ENCODE results near the gene PTGR2. TPM values are rescaled to one million over a fixed set of nuclear protein-coding genes. Genes with fewer than 3 reads are reported as not detected.

Gene PTGR2
- total RNA-seq, 4 donors from 2014 or later = 1.8 to 10.7 (median 6.2) TPM

DNA sequence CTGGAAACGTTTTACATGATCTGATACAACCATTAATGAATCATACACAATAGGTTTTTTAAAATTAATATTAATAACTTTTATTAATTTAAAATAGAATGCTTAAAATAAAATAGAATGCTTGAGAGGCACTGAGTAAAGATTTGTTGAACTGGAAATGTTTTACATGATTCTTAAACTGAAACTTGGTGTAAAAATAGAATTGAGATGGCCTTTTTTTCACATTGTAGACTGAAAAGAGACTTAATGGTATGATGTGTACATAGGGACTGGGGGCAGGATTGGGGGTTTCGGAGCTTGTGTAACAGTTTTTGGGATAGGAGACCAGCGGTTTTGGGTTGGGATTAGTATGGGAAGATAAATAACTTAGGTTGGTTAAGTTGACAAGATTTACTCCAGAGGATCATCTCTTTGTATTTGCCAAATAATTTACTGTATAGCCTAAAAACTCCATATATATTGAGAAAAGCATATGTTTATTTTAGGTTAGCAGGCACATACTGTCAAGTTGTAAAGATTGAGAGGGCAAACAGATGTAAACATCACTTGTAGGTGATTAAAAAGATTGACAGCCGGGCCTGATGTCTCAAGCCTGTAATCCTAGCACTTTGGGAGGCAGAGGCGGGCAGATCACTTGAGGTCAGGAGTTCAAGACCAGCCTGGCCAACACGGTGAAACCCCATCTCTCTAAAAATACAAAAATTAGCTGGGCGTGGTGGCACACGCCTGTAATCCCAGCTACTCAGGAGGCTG lies 33.0 kb downstream of the PTGR2 start:
- Histone ChIP-seq H3K27ac (no peak overlapping the region), H3K27me3 (no peaks in the 10 kb centered on the region), H3K4me1 (peaks cover under 1 to 37% (median 25%) of the 10 kb centered on the region in 3 donors), H3K9me3 (no peaks in the 10 kb centered on the region), H3K4me3 (peak overlapping the region in 1 of 4 donors; percentile 90), H3K36me3 (no peaks in the 10 kb centered on the region)
- WGBS, 2 donors = 76 to 77% methylated on average over 8 of the region's 8 CpGs
- DNase-seq = no peak
- no peak for TF ChIP-seq POLR2A (IDR thresholded peaks at IDR 0.05)
- TF ChIP-seq, protein P1, sequence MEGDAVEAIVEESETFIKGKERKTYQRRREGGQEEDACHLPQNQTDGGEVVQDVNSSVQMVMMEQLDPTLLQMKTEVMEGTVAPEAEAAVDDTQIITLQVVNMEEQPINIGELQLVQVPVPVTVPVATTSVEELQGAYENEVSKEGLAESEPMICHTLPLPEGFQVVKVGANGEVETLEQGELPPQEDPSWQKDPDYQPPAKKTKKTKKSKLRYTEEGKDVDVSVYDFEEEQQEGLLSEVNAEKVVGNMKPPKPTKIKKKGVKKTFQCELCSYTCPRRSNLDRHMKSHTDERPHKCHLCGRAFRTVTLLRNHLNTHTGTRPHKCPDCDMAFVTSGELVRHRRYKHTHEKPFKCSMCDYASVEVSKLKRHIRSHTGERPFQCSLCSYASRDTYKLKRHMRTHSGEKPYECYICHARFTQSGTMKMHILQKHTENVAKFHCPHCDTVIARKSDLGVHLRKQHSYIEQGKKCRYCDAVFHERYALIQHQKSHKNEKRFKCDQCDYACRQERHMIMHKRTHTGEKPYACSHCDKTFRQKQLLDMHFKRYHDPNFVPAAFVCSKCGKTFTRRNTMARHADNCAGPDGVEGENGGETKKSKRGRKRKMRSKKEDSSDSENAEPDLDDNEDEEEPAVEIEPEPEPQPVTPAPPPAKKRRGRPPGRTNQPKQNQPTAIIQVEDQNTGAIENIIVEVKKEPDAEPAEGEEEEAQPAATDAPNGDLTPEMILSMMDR (IDR thresholded peaks at IDR 0.05) = no peak
- intact Hi-C loops (cut with DNase I) = no loop called here

DNA sequence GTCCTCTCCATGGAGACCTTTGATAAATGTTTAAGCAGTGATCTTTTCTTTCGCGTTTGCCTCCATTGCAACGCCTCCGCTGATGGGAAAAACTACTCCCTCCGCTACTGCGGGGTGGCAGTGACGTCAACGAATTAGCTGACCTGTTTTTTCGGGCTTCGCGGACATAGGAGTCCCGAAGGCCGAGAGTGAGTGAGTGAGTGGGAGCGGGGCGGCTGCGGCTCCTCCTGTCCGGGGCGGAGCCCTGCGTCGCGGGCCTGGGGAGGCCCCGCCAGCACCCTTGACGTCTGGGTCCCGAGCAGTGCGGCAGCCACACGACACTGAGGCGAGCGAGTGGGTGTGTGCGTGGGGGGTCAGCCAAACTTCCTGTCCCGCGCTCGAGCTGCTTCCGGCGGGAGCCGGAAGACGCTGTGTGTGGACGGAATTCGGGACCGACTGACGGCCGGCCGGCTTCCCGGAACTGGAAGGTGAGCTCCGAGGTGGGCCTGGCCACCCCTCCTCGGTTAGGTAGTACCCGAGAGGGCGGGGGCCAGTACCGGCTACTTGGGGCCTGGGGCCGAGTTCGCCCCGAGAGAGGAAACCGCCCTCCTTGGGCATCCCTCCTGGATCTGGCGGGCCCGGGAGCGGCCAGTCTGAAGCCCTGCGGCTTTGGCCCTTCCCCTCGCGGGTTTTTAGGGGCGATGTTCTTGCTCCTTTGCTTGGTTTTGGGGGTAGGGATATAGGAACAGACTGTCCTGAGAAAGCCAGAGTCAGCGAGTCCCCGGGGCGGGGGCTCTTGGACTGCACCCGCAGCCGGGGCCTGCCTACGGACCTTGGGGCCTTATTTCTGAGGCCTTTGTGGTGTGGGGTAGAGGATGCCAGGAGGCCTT lies 35.1 kb downstream of the PTGR2 start, which contains the start of gene ZNF410:
Gene ZNF410 (plus strand): TSS at position 411 of the 869 bp plus-strand sequence. CDS start 5,317 bp downstream, outside the sequence.
- intact Hi-C loops (cut with DNase I) = no loop called here
- TF ChIP-seq, protein P1 (IDR thresholded peaks at IDR 0.05) = peak in 1 of 6 experiments; percentile 6
- TF ChIP-seq POLR2A (IDR thresholded peaks at IDR 0.05) = peak in 3 of 4 donors; percentile 71 to 83 (median 82)
- Histone ChIP-seq H3K27me3 (no peaks in the 10 kb centered on the region), H3K9me3 (no peaks in the 10 kb centered on the region), H3K4me3 (peak within 1 kb of the TSS; percentile 74 to 97 (median 87)), H3K4me1 (peaks cover 4 to 48% (median 25%) of the 10 kb centered on the region in 3 donors), H3K36me3 (no peaks in the 10 kb centered on the region), H3K27ac (peak within 1 kb of the TSS; percentile 96 to 98 (median 96))
- DNase-seq = peak; percentile 58
- 0% methylated on average over 5 to 7 of the region's 65 CpGs for WGBS, 2 donors

DNA sequence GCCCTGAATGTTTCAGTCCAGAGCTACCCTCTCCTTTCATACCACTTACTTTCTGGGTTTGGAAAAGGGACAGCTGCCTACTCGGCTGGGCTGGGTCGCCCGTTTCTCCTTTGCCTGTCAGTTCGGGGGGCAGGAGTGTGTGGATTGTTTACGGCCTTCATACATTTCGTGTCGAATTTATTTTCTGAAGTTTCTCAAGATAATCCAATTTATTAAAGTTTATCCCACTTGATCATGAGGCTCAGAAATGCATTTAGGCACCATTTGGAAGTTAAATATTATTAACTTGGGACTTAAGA lies 35.6 kb downstream of the PTGR2 start:
- intact Hi-C loops (cut with DNase I) = no loop called here
- Histone ChIP-seq H3K27me3 (no peaks in the 10 kb centered on the region), H3K27ac (peak overlapping the region; percentile 96 to 98 (median 96)), H3K36me3 (no peaks in the 10 kb centered on the region), H3K4me3 (peak overlapping the region; percentile 74 to 97 (median 87)), H3K9me3 (no peaks in the 10 kb centered on the region), H3K4me1 (peaks cover 4 to 48% (median 25%) of the 10 kb centered on the region in 3 donors)
- 0% methylated on average over 7 of the region's 7 CpGs for WGBS, 2 donors
- DNase-seq = no peak
- TF ChIP-seq, protein P1 (IDR thresholded peaks at IDR 0.05) = no peak
- no peak for TF ChIP-seq POLR2A (IDR thresholded peaks at IDR 0.05)

DNA sequence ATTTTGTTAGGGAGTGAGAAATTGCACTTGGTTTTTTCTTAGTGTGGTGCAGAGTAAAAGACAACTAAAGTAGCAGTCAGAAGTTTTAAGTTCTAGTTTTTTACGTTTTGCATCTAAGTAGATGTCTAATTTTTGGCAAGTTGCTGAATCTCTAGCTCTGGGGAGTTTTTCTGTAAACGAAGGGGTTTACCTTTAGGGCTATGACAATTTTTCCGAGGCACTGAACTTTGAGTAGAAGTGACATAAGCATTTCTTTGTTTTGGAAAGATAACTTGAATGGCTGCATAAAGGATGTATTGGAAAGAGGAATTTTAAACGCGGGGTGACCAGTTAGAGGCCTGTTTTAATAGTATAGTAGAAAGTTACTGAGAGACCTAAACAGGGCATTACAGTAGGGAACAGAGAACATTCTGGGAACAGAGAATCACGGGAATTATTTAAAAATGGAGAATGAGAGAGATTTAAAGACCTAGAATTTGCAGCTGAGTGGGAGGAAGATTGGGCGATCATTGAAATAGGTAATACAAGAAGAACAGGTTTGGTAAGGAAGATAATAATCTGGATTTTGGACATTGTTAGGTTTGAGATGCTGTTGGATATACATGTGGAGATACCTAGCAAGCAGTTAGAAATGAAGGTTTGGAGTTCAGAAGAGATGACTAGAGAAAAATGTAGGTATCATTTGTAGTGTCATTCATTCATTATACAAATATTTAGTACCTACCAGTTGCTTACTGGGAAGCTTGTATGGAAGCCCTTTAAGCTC lies 36.2 kb downstream of the PTGR2 start:
- intact Hi-C loops (cut with DNase I) = no loop called here
- H3K27ac ChIP-seq = peak overlapping the region; percentile 96 to 98 (median 96)
- peaks cover 0 to 6% (median 0%) of the 10 kb centered on the region in 3 donors for H3K36me3 ChIP-seq
- TF ChIP-seq, protein P1 (IDR thresholded peaks at IDR 0.05) = no peak
- TF ChIP-seq POLR2A (IDR thresholded peaks at IDR 0.05) = no peak
- H3K27me3 ChIP-seq = no peaks in the 10 kb centered on the region
- peak overlapping the region; percentile 74 to 97 (median 87) for H3K4me3 ChIP-seq
- DNase-seq = no peak
- WGBS, 2 donors = 13 to 25% methylated on average over 7 of the region's 7 CpGs
- H3K9me3 ChIP-seq = no peaks in the 10 kb centered on the region
- peaks cover 4 to 48% (median 25%) of the 10 kb centered on the region in 3 donors for H3K4me1 ChIP-seq
